Measurements from ENCODE around the gene NDUFAF5. TPM values are rescaled to one million over a fixed set of nuclear protein-coding genes. Genes with fewer than 3 reads are reported as not detected.

The NDUFAF5 gene
- polyA plus RNA-seq, 3 donors, result 5.9 to 15.2 (median 7.8) TPM

- H3K36me3 ChIP-seq (replicated peaks in 1 of 2; ENCODE audit: control insufficient read depth in 1 of 2, insufficient read depth in 2 of 2, low read length in 2 of 2), result peaks cover 85 to 99% of the 10 kb centered on the region in 2 donors
- WGBS (ENCODE audit: insufficient coverage), result 68% methylated on average over 4 of the region's 7 CpGs
- H3K4me1 Mint-ChIP-seq, result no peaks in the 10 kb centered on the region
- H3K9ac ChIP-seq (ENCODE audit: insufficient read depth, low read length, poor library complexity, severe bottlenecking), result no peak overlapping the region
- no peaks in the 10 kb centered on the region for H4K20me1 ChIP-seq (ENCODE audit: insufficient read depth, low read length)
- no peaks in the 10 kb centered on the region for H3K4me1 ChIP-seq (ENCODE audit: control insufficient read depth in 1 of 2, insufficient read depth in 2 of 2, low read length in 2 of 2)
- no peaks in the 10 kb centered on the region for H3K79me2 ChIP-seq (ENCODE audit: insufficient read depth, low read length)
- no peak overlapping the region for H3K27ac ChIP-seq (ENCODE audit: low read depth in 1 of 2, low read length in 2 of 2)
- H3K4me3 ChIP-seq (replicated peaks in 1 of 3; ENCODE audit: low read depth in 2 of 3, low read length in 3 of 3), result no peak overlapping the region
- TF ChIP-seq CTCF (IDR thresholded peaks at IDR 0.05), result no peak
- no peaks in the 10 kb centered on the region for H3K27me3 ChIP-seq (ENCODE audit: control insufficient read depth in 2 of 2, insufficient read depth in 2 of 2, low read length in 2 of 2)
- no peaks in the 10 kb centered on the region for H3K27me3 Mint-ChIP-seq (ENCODE audit: low read depth in 3 of 3)
- intact Hi-C loops (cut with micrococcal nuclease), result no loop called here
- H3K9me3 Mint-ChIP-seq, result no peaks in the 10 kb centered on the region
- no peak for DNase-seq
- H3K27ac Mint-ChIP-seq, result no peak overlapping the region
- H3K36me3 Mint-ChIP-seq, result peaks cover 74 to 84% of the 10 kb centered on the region in 2 donors
- H3K4me3 Mint-ChIP-seq, result no peak overlapping the region
- H3K4me2 ChIP-seq (replicated peaks; ENCODE audit: extremely low read depth, low read length, poor library complexity, severe bottlenecking), result no peak overlapping the region
- no peaks in the 10 kb centered on the region for H3K9me3 ChIP-seq (replicated peaks in 1 of 2; ENCODE audit: control insufficient read depth in 1 of 2, insufficient read depth in 1 of 2, low read length in 2 of 2)
- H2AFZ ChIP-seq (ENCODE audit: insufficient read depth, low read depth, low read length, poor library complexity, severe bottlenecking), result no peak overlapping the region
Measured at GRCh38 chr20:13800728-13801134, 15.9 kb downstream of the NDUFAF5 start.

GRCh38 chr20:13809373-13809772 lies 24.5 kb downstream of the NDUFAF5 start:
- Histone ChIP-seq H3K4me2 (replicated peaks; ENCODE audit: extremely low read depth, low read length, poor library complexity, severe bottlenecking) (no peak overlapping the region), H2AFZ (ENCODE audit: insufficient read depth, low read depth, low read length, poor library complexity, severe bottlenecking) (no peak overlapping the region), H3K4me1 (ENCODE audit: control insufficient read depth in 1 of 2, insufficient read depth in 2 of 2, low read length in 2 of 2) (no peaks in the 10 kb centered on the region), H3K27ac (ENCODE audit: low read depth in 1 of 2, low read length in 2 of 2) (no peak overlapping the region), H3K27me3 (ENCODE audit: control insufficient read depth in 2 of 2, insufficient read depth in 2 of 2, low read length in 2 of 2) (no peaks in the 10 kb centered on the region), H4K20me1 (ENCODE audit: insufficient read depth, low read length) (no peaks in the 10 kb centered on the region), H3K9ac (ENCODE audit: insufficient read depth, low read length, poor library complexity, severe bottlenecking) (no peak overlapping the region), H3K9me3 (replicated peaks in 1 of 2; ENCODE audit: control insufficient read depth in 1 of 2, insufficient read depth in 1 of 2, low read length in 2 of 2) (no peaks in the 10 kb centered on the region), H3K79me2 (ENCODE audit: insufficient read depth, low read length) (no peaks in the 10 kb centered on the region), H3K36me3 (replicated peaks in 1 of 2; ENCODE audit: control insufficient read depth in 1 of 2, insufficient read depth in 2 of 2, low read length in 2 of 2) (peaks cover 85 to 100% of the 10 kb centered on the region in 2 donors), H3K4me3 (replicated peaks in 1 of 3; ENCODE audit: low read depth in 2 of 3, low read length in 3 of 3) (no peak overlapping the region)
- H3K4me3 Mint-ChIP-seq, result no peak overlapping the region
- peaks cover 4% of the 10 kb centered on the region for H3K4me1 Mint-ChIP-seq
- WGBS (ENCODE audit: insufficient coverage), result 50% methylated on average over 2 of the region's 2 CpGs
- no peaks in the 10 kb centered on the region for H3K27me3 Mint-ChIP-seq (ENCODE audit: low read depth in 3 of 3)
- no peaks in the 10 kb centered on the region for H3K9me3 Mint-ChIP-seq
- TF ChIP-seq CTCF (IDR thresholded peaks at IDR 0.05), result no peak
- H3K36me3 Mint-ChIP-seq, result peaks cover 19 to 23% of the 10 kb centered on the region in 2 donors
- no peak overlapping the region for H3K27ac Mint-ChIP-seq
- intact Hi-C loops (cut with micrococcal nuclease), result no loop called here
- DNase-seq, result no peak
